HepG2 (cell line): Measurements from ENCODE around the gene RFX7. TPM values are rescaled to one million over a fixed set of nuclear protein-coding genes. Genes with fewer than 3 reads are reported as not detected.

Experiments
- ATAC-seq: fragments of 200-7000 bp; cut with Tn5 transposase; 3 replicates; pipeline ENCODE4 v1.9.1; 2020; ENCODE audit warnings: mild to moderate bottlenecking, moderate library complexity
- BruUV-seq: library from RNA; stranded (reverse); fragments of 400-500 nt; replicated peaks from 2 replicates; lab custom pipeline; 2021; lab: Mats Ljungman, UMichigan
- CTCF ChIA-PET: fragments of 300-600 bp; formaldehyde crosslinking; extraction: SDS; loops from one replicate; lab custom pipeline; 2021; ENCODE audit warnings: low total read pairs, inconsistent platforms, low intra/inter-chr PET ratio; lab: Yijun Ruan, JAX
- POLR2A ChIA-PET: fragments of 350-600 bp; sonication (Branson Sonifier 250); formaldehyde crosslinking; loops from one replicate; lab custom pipeline; 2020; ENCODE audit warnings: antibody characterized with exemption, inconsistent platforms; lab: Yijun Ruan, JAX
- DNase-seq: peaks from one replicate; pipeline ENCODE4 v3.0.0-alpha.2; 2015; ENCODE audit warnings: low spot score
- FAIRE-seq: peaks from 3 replicates; lab custom pipeline; 2011; peaks lifted over from hg19 to GRCh38; lab: Jason Lieb, UNC
- H2AFZ ChIP-seq: one replicate; pipeline ENCODE4 v1.6.1; 2011; ENCODE audit warnings: low read length, inconsistent platforms
- H3K27ac ChIP-seq: fragments of 300-600 bp; 3 replicates; pipeline ENCODE4 v1.8.0; 2011; ENCODE audit warnings: mixed run types, mild to moderate bottlenecking, mixed read lengths, low read length, inconsistent platforms; ENCODE audit not compliant: insufficient read depth; ENCODE audit errors: extremely low read length
- H3K27me3 ChIP-seq, 2 experiments: fragments of 200-600 bp in 1 of 2; 2 replicates in 1 of 2; 3 replicates in 1 of 2; pipeline versions ENCODE4 v1.6.0 to v1.8.0; 2011; ENCODE audit warnings: low read length in 2 of 2, mild to moderate bottlenecking in 2 of 2, moderate library complexity in 2 of 2, inconsistent platforms in 1 of 2; ENCODE audit not compliant: insufficient read depth in 2 of 2, control insufficient read depth in 1 of 2
- H3K36me3 ChIP-seq, 2 experiments: fragments of 200-600 bp in 1 of 2; replicated peaks in 1 of 2; 2 replicates in 1 of 2; 3 replicates in 1 of 2; pipeline versions ENCODE4 v1.5.1 to v1.8.0; 2011; ENCODE audit warnings: low read length in 2 of 2, inconsistent platforms in 1 of 2; ENCODE audit not compliant: insufficient read depth in 2 of 2, control insufficient read depth in 1 of 2
- H3K4me1 ChIP-seq: 2 replicates; pipeline ENCODE4 v1.5.1; 2012; ENCODE audit warnings: low read length, inconsistent platforms; ENCODE audit not compliant: insufficient read depth
- H3K4me2 ChIP-seq: 2 replicates; pipeline ENCODE4 v1.6.0; 2011; ENCODE audit warnings: low read depth, low read length, inconsistent platforms
- H3K4me3 ChIP-seq, 3 experiments: fragments of 200-600 bp in 1 of 3; sonication (generic), shearing (Covaris generic) in 1 of 3; replicated peaks in 1 of 3; 2 replicates each; pipeline ENCODE4 v1.5.1; 2011 to 2016; ENCODE audit warnings: low read length in 3 of 3, inconsistent platforms in 2 of 3, low read depth in 2 of 3, mild to moderate bottlenecking in 2 of 3, control low read depth in 1 of 3, mixed read lengths in 1 of 3; ENCODE audit not compliant: insufficient read depth in 1 of 3
- H3K79me2 ChIP-seq: one replicate; pipeline ENCODE4 v1.6.1; 2011; ENCODE audit warnings: low read length, inconsistent platforms; ENCODE audit not compliant: insufficient read depth
- H3K9ac ChIP-seq: 2 replicates; pipeline ENCODE4 v1.6.0; 2011; ENCODE audit warnings: mild to moderate bottlenecking, low read depth, low read length, inconsistent platforms; ENCODE audit not compliant: insufficient read depth
- H3K9me3 ChIP-seq: 2 replicates; pipeline ENCODE4 v1.5.1; 2012; ENCODE audit warnings: mild to moderate bottlenecking, low read length
- H4K20me1 ChIP-seq: 2 replicates; pipeline ENCODE4 v1.6.0; 2011; ENCODE audit warnings: inconsistent platforms, mild to moderate bottlenecking, low read length, moderate library complexity; ENCODE audit not compliant: insufficient read depth
- ATAD3A ChIP-seq: sonication (generic); formaldehyde crosslinking; IDR thresholded peaks from 2 replicates; pipeline ENCODE4 v1.4.0; 2020; ENCODE audit warnings: missing genetic modification reagents
- ETV6 ChIP-seq: sonication (generic); formaldehyde crosslinking; conservative IDR thresholded peaks from 2 replicates; pipeline ENCODE4 v1.4.0; 2020; ENCODE audit warnings: missing genetic modification reagents
- NFIB ChIP-seq: sonication (generic); formaldehyde crosslinking; IDR thresholded peaks from 2 replicates; pipeline ENCODE4 v1.9.0; 2021; ENCODE audit warnings: missing genetic modification reagents, mild to moderate bottlenecking, borderline replicate concordance
- NPAS2 ChIP-seq: sonication (generic); formaldehyde crosslinking; IDR thresholded peaks from 2 replicates; pipeline ENCODE4 v1.8.0; 2022; ENCODE audit warnings: mild to moderate bottlenecking, missing genetic modification reagents, borderline replicate concordance
- SMAD1 ChIP-seq: sonication (generic); formaldehyde crosslinking; IDR thresholded peaks from 2 replicates; pipeline ENCODE4 v1.4.0; 2020; ENCODE audit warnings: missing genetic modification reagents, low read depth, mild to moderate bottlenecking, borderline replicate concordance
- TFAP4 ChIP-seq: sonication (generic); IDR thresholded peaks from 2 replicates; pipeline ENCODE4 v1.6.1; 2016; ENCODE audit warnings: low read depth, borderline replicate concordance
- THAP8 ChIP-seq: sonication (generic); formaldehyde crosslinking; IDR thresholded peaks from 2 replicates; pipeline ENCODE4 v1.5.1; 2020; ENCODE audit warnings: missing genetic modification reagents, mild to moderate bottlenecking, borderline replicate concordance
- ZBTB8A ChIP-seq: sonication (generic); formaldehyde crosslinking; IDR thresholded peaks from 2 replicates; pipeline ENCODE4 v1.4.0; 2020; ENCODE audit warnings: mild to moderate bottlenecking, low read depth, missing genetic modification reagents, borderline replicate concordance
- ZNF616 ChIP-seq: sonication (generic); formaldehyde crosslinking; IDR thresholded peaks from 2 replicates; pipeline ENCODE4 v1.5.0; 2020; ENCODE audit warnings: low read depth, mild to moderate bottlenecking, missing genetic modification reagents
- ZNF619 ChIP-seq: sonication (generic); formaldehyde crosslinking; IDR thresholded peaks from 2 replicates; pipeline ENCODE4 v1.4.0; 2020; ENCODE audit warnings: mild to moderate bottlenecking, missing genetic modification reagents
- ZNF670 ChIP-seq: sonication (generic); formaldehyde crosslinking; IDR thresholded peaks from 2 replicates; pipeline ENCODE4 v1.8.0; 2022; ENCODE audit warnings: mild to moderate bottlenecking, missing genetic modification reagents, borderline replicate concordance
- ZSCAN20 ChIP-seq: sonication (generic); formaldehyde crosslinking; IDR thresholded peaks from 2 replicates; pipeline ENCODE4 v1.4.0; 2020; ENCODE audit warnings: missing genetic modification reagents, mild to moderate bottlenecking, borderline replicate concordance
- in situ Hi-C: cut with HindIII; loops from 2 replicates; pipeline ENCODE4 v1.10.0; 2017; ENCODE audit warnings: low pct_unique_long_range_greater_than_20kb; ENCODE audit not compliant: extremely low pct_ligation_motif_present
- intact Hi-C: fragments of 100-400 bp; cut with micrococcal nuclease; formaldehyde crosslinking; loops from one replicate; pipeline ENCODE4 v1.10.0; 2022; ENCODE audit not compliant: unreplicated experiment
- polyA plus RNA-seq, 8 experiments: library from polyadenylated mRNA; depleted of rRNA in 3 of 8; stranded (reverse) in 7 of 8; unstranded in 1 of 8; fragments of >200 nt; fragmentation: Illumina TruSeq in 4 of 8; extraction: Trizol in 4 of 8; gene quantifications; 2 replicates each; pipeline versions ENCODE4 v1.2.1 to v1.2.3, GENCODE V29; 2011 to 2016; ENCODE audit warnings: low read depth in 4 of 8, missing spikeins in 1 of 8, mixed read lengths in 1 of 8; ENCODE audit not compliant: insufficient read depth in 1 of 8
- total RNA-seq, 5 experiments: library from RNA; depleted of rRNA; stranded (reverse); fragments of >200 nt; fragmentation: Illumina TruSeq; extraction: Trizol; gene quantifications; 2 replicates each; pipeline ENCODE4 v1.2.3, GENCODE V29; 2016; ENCODE audit warnings: low read depth in 1 of 5
- TF ChIP-seq, protein P1 (sequence below): sonication (generic); formaldehyde crosslinking; IDR thresholded peaks from 2 replicates; pipeline ENCODE4 v1.4.0; 2020; ENCODE audit warnings: mild to moderate bottlenecking, missing genetic modification reagents, borderline replicate concordance
- TF ChIP-seq, protein P2 (sequence below): sonication (generic); formaldehyde crosslinking; IDR thresholded peaks from 2 replicates; pipeline ENCODE4 v1.5.0; 2020; ENCODE audit warnings: missing genetic modification reagents

RFX7 gene
- total and polyA plus RNA-seq, 2 of the 13 experiments (the other 11 are each of a cell fraction or from before 2014, with no cell fraction given) = 8.5 to 10.4 TPM

DNA sequence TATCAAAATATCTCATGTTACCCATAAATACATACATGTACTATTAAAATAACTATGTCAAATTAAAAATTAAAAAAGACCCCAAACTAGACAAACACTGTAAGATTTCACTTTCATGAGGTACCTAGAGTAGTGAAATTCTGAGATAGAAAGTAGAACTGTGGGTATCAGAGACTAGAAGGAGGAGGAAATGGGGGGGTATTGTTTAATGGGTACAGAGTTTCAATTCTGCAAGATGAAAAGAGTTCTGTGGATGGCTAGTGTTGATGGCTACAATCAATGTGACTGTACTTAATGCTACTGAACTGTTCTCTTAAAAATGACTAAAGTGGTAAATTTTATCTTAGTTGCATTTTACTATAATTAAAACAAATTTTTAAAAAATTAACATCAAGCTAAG, 36.6 kb downstream of the RFX7 start:
- intact Hi-C loops = no loop called here
- no TSS peak for BruUV-seq
- peaks cover 26% of the 10 kb centered on the region for H3K4me1 ChIP-seq
- DNase-seq = no peak
- CTCF ChIA-PET = no interaction called here
- no peaks in the 10 kb centered on the region; the same call in 1 of the 2 replicates for H4K20me1 ChIP-seq
- peaks cover 89% of the 10 kb centered on the region for H3K79me2 ChIP-seq
- no peaks in the 10 kb centered on the region for H3K27me3 ChIP-seq
- H3K9me3 ChIP-seq = no peaks in the 10 kb centered on the region
- no peak overlapping the region for H3K4me2 ChIP-seq
- no peak for ATAC-seq
- no peak overlapping the region for H3K4me3 ChIP-seq
- TF ChIP-seq NPAS2 (CRISPR knock-in tag) (no peak), ZSCAN20 (no peak), ZNF670 (CRISPR knock-in tag) (no peak), THAP8 (CRISPR knock-in tag) (no peak), SMAD1 (CRISPR knock-in tag) (no peak), ATAD3A (CRISPR knock-in tag) (no peak), ZNF619 (CRISPR knock-in tag) (no peak), ETV6 (CRISPR knock-in tag) (no peak), NFIB (CRISPR knock-in tag) (no peak), ZBTB8A (CRISPR knock-in tag) (no peak), ZNF616 (CRISPR knock-in tag) (no peak), TFAP4 (no peak)
- TF ChIP-seq, protein P1, sequence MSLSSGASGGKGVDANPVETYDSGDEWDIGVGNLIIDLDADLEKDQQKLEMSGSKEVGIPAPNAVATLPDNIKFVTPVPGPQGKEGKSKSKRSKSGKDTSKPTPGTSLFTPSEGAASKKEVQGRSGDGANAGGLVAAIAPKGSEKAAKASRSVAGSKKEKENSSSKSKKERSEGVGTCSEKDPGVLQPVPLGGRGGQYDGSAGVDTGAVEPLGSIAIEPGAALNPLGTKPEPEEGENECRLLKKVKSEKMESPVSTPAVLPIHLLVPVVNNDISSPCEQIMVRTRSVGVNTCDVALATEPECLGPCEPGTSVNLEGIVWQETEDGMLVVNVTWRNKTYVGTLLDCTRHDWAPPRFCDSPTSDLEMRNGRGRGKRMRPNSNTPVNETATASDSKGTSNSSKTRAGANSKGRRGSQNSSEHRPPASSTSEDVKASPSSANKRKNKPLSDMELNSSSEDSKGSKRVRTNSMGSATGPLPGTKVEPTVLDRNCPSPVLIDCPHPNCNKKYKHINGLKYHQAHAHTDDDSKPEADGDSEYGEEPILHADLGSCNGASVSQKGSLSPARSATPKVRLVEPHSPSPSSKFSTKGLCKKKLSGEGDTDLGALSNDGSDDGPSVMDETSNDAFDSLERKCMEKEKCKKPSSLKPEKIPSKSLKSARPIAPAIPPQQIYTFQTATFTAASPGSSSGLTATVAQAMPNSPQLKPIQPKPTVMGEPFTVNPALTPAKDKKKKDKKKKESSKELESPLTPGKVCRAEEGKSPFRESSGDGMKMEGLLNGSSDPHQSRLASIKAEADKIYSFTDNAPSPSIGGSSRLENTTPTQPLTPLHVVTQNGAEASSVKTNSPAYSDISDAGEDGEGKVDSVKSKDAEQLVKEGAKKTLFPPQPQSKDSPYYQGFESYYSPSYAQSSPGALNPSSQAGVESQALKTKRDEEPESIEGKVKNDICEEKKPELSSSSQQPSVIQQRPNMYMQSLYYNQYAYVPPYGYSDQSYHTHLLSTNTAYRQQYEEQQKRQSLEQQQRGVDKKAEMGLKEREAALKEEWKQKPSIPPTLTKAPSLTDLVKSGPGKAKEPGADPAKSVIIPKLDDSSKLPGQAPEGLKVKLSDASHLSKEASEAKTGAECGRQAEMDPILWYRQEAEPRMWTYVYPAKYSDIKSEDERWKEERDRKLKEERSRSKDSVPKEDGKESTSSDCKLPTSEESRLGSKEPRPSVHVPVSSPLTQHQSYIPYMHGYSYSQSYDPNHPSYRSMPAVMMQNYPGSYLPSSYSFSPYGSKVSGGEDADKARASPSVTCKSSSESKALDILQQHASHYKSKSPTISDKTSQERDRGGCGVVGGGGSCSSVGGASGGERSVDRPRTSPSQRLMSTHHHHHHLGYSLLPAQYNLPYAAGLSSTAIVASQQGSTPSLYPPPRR (CRISPR knock-in tag) = no peak
- TF ChIP-seq, protein P2, sequence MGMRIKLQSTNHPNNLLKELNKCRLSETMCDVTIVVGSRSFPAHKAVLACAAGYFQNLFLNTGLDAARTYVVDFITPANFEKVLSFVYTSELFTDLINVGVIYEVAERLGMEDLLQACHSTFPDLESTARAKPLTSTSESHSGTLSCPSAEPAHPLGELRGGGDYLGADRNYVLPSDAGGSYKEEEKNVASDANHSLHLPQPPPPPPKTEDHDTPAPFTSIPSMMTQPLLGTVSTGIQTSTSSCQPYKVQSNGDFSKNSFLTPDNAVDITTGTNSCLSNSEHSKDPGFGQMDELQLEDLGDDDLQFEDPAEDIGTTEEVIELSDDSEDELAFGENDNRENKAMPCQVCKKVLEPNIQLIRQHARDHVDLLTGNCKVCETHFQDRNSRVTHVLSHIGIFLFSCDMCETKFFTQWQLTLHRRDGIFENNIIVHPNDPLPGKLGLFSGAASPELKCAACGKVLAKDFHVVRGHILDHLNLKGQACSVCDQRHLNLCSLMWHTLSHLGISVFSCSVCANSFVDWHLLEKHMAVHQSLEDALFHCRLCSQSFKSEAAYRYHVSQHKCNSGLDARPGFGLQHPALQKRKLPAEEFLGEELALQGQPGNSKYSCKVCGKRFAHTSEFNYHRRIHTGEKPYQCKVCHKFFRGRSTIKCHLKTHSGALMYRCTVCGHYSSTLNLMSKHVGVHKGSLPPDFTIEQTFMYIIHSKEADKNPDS = no peak
- TF ChIP-seq, all 625 proteins: peak for 0
- peaks cover 6 to 17% of the 10 kb centered on the region in 2 experiments for H3K36me3 ChIP-seq
- POLR2A ChIA-PET = no interaction called here
- no peak overlapping the region for H3K27ac ChIP-seq
- no peak overlapping the region for H2AFZ ChIP-seq
- FAIRE-seq = no peak
- in situ Hi-C loops = no loop called here
- no peak overlapping the region for H3K9ac ChIP-seq
